Measurements from ENCODE around the gene SBF1.

Gene SBF1

DNA sequence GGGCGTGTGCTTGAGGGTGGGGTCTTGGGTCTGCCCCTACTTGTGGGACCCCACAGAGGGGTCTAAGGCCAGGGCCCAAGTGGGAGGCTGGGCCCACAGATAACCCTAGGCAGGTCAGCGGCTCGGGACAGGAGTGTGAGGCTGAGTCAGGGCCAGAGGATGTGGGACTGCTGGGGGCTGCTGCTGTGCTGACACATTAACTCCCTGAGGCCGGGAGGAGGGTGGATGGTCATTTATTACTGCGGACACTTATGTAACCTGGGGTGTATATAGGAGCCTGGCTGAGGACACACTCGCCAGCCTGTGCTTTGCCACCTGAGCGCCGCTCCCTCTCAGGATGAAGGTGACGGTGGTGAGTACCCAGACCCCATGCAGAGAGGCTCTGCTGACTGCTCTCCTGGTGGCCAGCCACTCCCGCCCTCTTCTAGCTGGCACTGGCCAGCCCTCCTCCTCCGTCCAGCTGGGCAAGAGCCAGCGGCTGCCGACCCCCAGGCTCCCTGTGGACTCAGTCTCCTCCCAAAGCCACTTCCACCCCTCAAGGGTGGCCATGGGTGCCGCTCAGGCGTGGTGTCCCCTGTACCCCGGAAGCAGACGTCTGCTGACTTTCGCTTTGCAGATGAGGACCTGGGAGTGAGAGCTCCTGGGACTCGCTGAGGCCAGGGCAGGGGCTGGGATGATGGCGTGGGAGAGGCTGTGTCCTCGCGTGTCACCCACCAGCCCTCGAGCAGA, 11.9 kb upstream of the SBF1 start, which contains the start of gene MIOX:
MIOX (plus strand) TSS at position 299 of the 729 bp plus-strand sequence; CDS start at position 338, 39 bp downstream.
- DNase-seq (ENCODE audit: low read depth), result no peak

DNA sequence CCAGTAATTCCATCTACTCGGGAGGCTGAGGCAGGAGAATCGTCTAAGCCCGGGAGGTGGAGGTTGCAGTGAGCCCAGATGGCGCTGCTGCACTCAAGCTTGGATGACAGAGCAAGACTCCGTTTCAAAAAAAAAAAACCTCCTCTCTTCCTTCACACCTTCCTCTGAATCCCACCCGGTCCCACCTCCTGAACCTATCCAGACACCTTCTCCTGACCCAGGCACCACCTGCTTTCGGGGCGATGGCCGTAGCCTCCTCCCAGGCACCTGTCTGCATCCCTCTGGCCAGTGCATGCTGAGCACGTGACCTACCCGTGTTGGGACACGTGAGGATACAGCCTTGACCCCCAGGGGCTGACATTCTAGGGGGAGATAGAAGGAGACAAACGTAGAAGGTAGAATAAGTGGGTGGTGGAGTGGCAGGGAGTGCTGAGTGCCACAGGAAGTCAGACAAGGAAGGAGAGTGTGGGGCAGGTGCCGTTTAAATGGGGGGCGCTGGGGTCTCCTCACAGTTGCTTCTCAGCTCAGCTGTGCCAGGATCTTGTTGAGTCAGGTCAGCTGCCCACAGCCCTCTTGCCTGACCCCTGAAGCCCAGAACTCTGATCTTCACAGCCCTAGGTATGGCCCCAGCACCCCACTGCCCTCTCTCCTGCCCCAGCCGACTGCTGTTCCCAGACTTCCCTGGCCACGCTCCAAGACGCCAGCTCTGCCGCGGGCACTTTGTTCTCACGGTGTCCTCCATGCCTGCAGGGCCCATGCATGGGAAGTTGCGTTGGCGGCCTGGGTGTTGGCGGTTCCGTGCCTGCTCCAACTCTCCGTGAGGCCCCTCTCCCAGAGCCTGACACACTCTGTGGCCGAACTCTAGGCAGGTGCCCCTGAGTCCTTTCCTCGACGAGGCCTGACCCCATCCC, 10.6 kb upstream of the SBF1 start:
- DNase-seq (ENCODE audit: low read depth), result no peak

DNA sequence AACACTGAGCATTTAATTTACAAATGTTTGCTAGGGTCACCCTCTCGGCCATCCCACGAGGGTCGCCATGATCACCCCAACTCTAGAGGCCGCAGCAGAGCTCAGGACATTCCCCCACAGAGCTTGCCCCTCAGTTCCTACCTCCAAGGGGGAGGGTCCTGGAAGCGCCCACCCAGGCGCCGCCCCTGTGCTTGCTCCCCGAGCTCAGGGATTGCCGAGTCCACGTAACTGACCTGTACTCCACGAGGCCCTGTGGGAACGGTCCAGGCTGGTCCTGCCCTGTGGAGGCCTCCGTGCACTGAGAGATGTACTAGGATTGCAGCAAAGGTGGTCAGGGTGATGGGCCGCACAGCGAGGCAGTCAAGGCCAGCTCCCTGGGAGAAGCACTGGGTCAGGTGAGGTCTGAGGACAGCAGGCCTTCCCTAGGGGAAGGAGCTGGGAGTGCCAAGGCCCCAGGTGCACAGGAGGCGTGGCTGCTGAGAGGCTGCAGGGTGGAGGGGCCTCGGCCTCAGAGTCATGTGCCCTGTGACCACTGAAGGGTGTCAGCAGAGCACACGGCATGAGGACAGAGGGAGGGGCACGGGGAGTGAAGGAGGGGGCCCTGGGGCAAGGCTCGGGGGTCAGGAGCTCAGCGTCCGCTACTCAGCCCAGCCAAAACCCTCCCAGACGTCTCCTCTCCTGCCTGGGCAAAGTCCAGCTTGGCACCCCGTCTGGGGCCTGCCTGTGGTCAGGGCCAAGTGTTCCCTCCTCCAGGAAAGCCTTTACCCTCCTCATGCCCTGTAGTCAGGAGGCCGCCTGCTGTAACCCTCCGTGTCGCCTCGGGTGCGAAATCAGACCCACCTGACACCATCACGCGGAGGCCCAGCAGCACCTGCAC, 9.4 kb upstream of the SBF1 start:
- DNase-seq (ENCODE audit: low read depth), result no peak

GRCh38 chr22:50483556-50483955, 8.7 kb upstream of the SBF1 start:
- no peak for DNase-seq (ENCODE audit: low read depth)

DNA sequence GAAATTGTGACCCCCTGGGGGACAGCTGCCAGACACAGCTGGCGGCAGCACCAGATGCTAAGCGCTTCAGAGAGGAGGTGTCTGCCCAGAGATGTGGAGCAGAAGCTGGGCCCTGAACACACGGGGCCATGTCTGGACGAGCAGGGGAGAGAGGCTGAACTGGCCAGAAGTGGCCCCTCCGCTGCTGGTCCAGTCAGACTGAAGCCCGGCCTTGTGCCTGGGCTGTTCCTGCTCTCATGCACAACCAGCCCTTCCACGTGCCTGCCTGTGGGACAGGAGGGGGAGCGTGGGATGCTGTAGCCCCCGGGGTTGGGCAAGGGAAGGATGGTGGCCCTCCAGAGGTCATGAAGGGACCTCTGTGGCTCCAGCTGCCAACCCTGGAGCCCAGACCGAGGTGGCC, 8.3 kb upstream of the SBF1 start:
- DNase-seq (ENCODE audit: low read depth), result no peak

GRCh38 chr22:50482107-50483074, 7.6 kb upstream of the SBF1 start:
- no peak for DNase-seq (ENCODE audit: low read depth)

- DNase-seq (ENCODE audit: low read depth), result no peak
Observed at GRCh38 chr22:50481440-50482106, 6.7 kb upstream of the SBF1 start, which contains the start of gene ADM2. Gene ADM2 (plus strand): TSS chr22:50481543. CDS start chr22:50481848, 305 bp downstream.

- DNase-seq (ENCODE audit: low read depth), result no peak
Observed at GRCh38 chr22:50481045-50481439, 6.2 kb upstream of the SBF1 start.

- DNase-seq (ENCODE audit: low read depth), result no peak
Observed at GRCh38 chr22:50479721-50480120, 4.9 kb upstream of the SBF1 start.

- no peak for DNase-seq (ENCODE audit: low read depth)
Observed at GRCh38 chr22:50477923-50478322, 3.1 kb upstream of the SBF1 start.

- no peak for DNase-seq (ENCODE audit: low read depth)
Observed at GRCh38 chr22:50476868-50477267, 2.0 kb upstream of the SBF1 start.

DNA sequence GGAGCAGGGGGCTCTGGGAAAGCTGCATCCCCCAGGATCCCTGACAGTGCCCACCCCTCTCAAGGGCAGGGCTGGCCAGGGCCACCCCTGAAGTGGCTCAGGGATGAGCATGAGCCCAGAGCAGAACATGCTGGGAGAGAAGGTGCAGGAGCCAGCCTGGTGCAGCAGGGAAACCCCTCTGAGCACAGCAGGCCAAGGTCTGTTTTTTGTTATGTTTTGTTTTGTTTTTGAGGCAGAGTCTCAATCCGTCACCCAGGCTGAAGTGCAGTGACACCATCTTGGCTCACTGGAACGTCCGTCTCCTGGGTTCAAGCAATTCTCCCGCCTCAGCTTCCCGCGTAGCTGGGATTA, 792 bp upstream of the SBF1 start:
- DNase-seq (ENCODE audit: low read depth), result no peak

DNA sequence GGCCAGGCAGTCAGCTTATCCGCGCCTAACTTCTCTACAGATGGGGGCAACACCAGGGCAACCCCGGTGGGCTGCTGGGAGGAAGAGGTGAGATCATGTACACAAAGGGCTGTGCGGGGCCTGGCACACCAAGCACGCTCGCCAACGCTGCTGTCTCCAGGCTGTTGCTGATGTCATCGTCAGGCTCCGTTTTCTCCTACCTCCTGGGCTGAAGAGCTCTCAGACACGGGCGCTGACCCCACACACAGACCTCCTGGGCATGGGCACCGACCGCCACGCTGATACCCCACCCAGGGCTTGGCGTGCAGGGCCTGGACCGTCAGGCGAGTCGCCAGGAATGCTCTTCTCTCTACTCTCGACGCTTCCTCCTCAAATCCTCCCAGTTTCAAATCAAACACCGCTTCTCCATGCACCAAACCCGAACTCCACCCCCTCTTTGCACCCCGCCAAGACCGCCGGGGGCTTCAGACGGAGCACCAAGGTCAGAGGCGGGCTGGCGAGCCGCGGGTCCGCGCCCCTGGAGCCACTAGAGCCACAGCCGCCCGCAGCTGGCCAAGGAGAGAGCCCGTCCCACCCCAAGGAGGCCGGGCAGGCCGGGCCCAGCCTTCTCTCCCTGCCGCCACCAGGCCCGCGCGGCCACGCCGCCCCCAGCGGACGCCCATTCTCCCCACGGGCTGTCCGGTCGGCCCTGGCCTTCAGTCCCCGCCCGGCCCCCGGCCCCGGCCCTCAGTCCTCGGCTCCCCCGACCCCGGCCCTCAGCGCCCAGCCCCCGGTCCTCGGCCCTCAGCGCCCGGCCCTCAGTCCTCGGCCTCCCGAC, 772 bp downstream of the SBF1 start:
- peak; percentile 13 for DNase-seq (ENCODE audit: low read depth)

- DNase-seq (ENCODE audit: low read depth), result no peak
Observed at GRCh38 chr22:50473088-50473487, 1.7 kb downstream of the SBF1 start.

DNA sequence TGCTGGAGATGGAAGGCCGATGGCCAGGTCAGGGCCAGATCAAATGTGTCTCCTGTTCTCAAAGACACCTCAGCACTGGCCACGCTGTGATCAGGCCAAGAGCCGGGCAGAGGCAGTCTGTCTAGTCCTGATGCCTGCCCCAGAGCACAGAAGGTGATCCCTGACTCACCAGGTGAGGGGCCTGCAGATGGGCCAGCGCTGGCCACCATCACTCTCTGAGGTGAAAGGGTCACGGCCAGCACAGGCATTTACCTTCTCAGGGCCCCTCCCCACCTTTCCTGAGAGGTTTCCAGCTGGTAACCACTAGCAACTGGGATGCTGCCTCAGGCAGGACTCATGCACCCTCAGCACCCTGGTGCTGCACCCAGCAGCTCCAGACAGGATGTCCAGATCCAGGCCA, 2.9 kb downstream of the SBF1 start:
- no peak for DNase-seq (ENCODE audit: low read depth)

DNA sequence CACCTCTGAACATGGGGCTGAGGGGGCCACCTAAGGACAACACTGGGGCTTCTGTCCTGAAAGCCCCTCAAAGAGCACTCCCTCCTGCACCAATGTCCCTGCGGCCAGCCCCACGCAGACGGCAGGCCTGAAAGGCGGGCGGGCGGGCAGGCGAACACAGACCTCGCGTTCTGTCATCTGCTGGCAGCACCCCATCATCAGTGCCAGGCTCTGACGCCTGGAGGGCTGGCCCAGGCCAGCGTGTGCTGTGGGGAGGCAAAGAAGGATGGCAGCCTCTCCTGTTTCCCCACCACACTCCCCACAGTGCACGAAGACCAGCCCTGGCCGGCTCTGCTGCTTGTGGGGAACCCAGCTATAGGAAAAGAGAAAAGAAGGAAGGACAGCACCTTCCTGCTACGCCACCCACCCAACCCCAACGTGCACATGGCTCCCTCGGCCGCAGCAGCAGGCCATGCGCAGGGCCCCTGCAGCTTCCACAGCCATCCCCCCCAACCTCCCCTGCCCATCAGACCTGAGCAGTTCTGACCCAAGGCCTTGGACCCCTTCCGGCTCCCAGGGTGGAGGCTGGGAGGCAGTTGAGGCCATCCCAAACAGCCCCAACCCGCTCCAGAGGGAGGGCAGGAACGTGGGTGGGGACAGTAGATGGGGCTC, 3.5 kb downstream of the SBF1 start:
- DNase-seq (ENCODE audit: low read depth), result no peak

DNA sequence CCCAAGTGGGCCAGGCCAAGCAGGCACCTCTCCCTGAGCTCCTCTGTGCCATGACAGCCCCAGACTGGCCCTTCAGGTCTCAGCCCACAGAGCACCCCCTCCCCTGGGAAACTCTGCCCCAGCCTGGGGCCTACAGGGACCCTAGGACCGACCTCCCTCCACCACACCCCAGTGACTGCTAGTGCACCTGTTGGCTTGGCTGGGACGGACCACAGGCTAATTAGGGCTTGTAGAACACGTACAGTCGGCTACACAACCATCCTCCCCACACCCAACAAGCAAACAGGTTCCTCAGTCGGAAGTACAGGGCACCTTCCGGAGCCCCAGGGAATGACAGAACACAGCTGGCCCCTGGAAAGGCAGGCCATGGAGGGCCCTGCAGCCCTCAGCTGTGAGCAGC, 4.3 kb downstream of the SBF1 start:
- no peak for DNase-seq (ENCODE audit: low read depth)

GRCh38 chr22:50469377-50470305, 5.2 kb downstream of the SBF1 start:
- no peak for DNase-seq (ENCODE audit: low read depth)

Measured in non-pigmented ciliary epithelial cell (primary cell).